PC-9 (cell line): Measurements from ENCODE around the gene SLC44A5.

Source experiments
- EZH2 ChIP-seq: fragments of 200-600 bp; sonication (generic); IDR thresholded peaks from 2 replicates; pipeline ENCODE4 v1.8.0; 2017; ENCODE audit warnings: antibody characterized with exemption, low read depth
- TF ChIP-seq, protein P1 (sequence below): fragments of 200-600 bp; sonication (generic); conservative IDR thresholded peaks from 2 replicates; pipeline ENCODE4 v1.6.1; 2017; ENCODE audit warnings: mixed run types, antibody characterized with exemption, mild to moderate bottlenecking, moderate library complexity

DNA sequence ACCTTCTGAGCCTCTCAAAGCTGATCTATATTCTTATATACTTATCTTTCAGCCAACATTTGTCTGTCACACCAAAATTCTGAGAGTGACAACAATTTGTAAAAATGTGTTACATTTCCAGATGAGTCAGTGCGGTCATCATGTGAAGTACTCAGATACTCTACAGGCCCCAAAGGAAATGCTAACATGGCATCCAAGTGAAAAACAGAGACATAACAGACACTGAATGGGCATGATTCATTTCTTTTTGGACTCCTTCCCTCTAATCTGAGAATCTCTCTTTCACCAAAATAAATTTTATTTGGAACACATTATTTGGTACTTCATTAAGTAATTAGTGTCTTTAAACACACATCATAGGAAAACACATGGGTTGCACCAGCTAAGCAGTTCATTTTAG is 96.6 kb downstream of the SLC44A5 start:
- TF ChIP-seq, protein P1, sequence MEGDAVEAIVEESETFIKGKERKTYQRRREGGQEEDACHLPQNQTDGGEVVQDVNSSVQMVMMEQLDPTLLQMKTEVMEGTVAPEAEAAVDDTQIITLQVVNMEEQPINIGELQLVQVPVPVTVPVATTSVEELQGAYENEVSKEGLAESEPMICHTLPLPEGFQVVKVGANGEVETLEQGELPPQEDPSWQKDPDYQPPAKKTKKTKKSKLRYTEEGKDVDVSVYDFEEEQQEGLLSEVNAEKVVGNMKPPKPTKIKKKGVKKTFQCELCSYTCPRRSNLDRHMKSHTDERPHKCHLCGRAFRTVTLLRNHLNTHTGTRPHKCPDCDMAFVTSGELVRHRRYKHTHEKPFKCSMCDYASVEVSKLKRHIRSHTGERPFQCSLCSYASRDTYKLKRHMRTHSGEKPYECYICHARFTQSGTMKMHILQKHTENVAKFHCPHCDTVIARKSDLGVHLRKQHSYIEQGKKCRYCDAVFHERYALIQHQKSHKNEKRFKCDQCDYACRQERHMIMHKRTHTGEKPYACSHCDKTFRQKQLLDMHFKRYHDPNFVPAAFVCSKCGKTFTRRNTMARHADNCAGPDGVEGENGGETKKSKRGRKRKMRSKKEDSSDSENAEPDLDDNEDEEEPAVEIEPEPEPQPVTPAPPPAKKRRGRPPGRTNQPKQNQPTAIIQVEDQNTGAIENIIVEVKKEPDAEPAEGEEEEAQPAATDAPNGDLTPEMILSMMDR = no peak
- no peak for TF ChIP-seq EZH2
